Stimulated activated CD4-positive, alpha-beta T cell treated with anti-CD3 and anti-CD28 coated beads, Interleukin-12 subunit alpha, Interleukin-12 subunit beta, amount 100 ng/mL, for 4 hours (primary cell): ENCODE results near the gene DNAJC13.

Experiments used
- DNase-seq: peaks from one replicate; pipeline ENCODE4 v3.0.0-alpha.2; 2020

DNAJC13 gene

DNA sequence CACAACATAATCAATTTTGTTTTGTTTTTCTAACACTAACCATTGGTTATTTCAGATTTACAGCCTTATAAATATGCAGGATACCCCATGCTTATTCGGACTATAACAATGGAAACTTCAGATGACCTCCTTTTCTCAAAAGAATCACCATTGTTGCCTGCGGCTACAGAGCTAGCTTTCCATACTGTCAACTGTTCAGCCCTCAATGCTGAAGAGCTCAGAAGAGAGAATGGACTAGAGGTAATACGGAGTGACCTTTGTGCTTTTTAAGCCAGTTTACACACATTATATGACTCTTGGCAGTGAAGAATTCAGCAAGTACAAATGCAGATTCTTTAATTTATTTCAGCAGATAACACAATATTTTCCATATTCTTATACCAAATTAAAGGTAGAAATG lies 81.8 kb downstream of the DNAJC13 start:
- DNase-seq: no peak

DNA sequence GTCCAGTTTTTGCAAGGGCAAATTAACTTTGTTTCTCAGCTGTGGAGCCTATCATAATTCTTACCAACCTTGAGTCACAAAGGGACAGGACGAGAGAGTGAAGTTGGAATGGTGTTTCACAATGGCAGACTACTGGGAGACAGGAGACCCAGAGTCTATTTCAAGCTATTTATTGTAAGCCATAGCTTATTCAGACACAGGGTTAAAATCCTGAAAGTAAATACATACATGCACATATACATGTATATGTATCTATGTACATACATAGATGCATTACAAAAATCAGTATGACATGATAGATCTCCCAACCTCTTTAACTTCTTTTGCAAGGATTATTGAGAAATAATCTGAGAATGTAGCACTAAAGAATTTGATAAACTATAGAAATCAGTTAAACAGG lies 86.3 kb downstream of the DNAJC13 start:
- DNase-seq: no peak

DNA sequence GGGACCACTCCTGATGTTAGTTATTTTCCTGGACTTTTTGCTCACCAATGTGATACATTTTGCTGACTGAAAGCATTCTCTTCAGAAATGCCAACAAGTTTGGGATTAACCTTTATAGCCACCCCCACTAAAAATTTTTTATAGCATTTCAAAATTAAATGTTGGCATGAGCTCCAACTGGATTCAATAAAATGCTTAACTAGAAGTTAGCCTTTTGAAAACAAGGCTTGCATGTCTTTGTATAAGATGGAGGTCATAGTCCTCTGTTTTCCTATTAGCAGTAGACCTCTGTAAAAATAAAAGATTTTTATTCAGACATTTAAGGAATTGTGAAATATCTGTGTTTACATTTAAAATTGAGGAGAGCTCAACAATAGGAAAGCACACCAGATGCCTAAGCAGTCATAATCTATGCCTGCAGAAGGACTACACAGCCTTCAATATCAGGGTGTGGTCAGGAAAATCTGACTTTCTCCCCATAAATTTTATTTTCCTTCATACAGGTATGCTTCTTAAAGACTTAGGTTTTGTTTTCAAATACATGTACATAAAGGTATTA lies 87.2 kb downstream of the DNAJC13 start:
- DNase-seq: no peak

DNA sequence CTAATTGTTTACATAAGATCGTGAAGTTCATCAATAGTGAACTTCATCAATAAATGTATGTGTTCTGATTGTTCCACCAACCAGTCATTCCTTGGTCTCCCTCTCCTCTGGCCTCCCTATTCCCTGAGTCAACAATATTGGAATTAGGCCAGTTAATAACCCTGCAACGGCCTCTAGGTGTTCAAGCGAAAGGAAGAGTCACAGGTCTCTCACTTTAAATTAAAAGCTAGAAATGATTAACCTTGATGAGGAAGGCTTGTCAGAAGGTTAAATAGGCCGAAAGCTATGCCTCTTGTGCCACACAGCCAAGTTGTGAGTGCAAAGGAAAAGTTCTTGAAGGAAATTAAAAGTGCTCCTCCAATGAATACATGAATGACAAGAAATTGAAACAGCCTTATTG lies 90.4 kb downstream of the DNAJC13 start:
- no peak for DNase-seq

DNA sequence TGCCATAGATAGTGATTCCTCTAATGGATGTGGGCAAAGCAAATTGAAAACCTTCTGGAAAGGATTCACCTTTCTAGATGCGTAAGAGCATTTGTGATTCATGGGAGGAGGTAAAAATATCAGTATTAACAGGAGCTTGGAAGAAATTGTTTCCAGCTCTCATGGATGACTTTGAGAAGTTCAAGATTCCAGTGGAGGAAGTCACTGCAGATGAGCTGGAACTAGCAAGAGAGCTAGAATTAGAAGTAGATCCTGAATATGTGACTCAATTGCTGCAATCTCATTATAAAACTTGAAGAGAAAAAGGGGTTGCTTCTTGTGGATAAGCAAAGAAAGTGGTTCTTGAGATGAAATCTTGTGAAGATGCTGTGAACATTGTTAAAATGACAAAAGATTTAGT lies 91.8 kb downstream of the DNAJC13 start:
- no peak for DNase-seq

DNA sequence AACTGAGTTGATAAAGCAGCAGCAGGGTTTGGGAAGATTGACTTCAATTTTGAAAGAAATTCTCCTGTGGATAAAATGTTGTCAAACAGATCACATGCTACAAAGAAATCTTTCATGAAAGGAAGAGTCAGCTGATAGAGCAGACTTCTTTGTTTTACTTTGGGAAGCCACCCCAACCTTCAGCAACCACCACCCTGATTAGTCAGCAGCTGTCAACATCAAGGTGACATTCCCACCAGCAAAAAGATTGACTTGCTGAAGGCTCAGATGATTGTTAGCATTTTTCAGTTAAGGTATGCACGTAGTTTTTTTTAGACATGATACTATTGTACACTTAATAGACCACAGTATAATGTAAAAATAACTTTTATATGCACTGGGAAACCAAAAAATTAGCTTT lies 92.2 kb downstream of the DNAJC13 start:
- DNase-seq: no peak

DNA sequence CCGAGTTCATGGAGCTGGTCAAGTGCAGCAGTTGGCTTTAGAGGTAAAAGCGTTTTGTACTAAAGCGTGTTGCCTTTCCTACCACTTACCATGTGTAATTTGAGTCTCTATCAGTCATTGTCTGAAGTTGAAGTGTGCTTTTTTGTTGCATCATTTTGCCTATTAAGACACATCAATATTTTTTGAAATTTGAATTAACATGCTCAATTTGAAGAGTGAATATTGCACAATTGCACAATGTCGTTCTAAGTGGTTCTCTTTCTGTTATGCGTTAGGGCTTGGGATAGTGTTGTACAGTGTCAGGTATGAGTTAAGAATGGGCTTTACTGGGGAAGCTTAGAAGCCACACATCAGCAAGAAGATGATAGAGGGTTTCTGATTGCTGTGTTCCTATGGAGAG lies 95.8 kb downstream of the DNAJC13 start:
- DNase-seq: no peak

DNA sequence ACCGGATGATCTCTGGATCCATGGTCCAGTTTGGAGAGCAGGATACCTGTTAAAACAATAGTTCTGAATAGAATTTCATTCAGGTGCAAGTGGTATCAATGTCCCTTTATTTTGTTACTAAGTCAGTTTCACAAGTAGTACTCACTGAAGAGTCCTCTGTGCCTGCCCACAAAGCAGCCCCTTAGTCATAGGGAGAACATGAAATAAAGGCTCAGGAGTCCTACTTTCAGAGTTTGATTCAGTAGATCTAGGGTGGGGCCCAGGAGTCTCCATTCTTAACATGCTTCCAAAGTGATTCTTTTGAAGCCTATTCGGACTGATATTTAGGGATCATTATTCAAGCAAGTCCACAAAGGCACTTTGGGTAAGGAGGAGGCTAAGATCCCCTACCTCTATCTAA lies 100.0 kb downstream of the DNAJC13 start:
- DNase-seq: no peak

DNA sequence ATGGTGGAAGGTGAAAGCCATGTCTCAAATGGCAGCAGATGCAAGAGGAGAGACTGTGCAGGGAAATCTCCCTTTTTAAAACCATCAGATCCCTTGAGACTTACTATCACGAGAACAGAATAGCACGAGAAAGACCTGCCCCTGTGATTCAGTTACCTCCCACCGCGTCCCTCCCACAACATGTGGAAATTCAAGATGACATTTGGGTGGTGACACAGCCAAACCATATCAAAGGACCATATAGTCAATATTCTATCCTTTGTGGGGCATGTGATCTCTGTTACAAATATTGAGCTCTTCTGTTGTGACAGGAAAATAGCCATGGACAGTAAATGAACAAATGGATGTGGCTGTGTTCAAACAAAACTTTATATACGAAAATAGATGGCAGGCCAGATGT lies 102.6 kb downstream of the DNAJC13 start:
- DNase-seq: no peak

DNA sequence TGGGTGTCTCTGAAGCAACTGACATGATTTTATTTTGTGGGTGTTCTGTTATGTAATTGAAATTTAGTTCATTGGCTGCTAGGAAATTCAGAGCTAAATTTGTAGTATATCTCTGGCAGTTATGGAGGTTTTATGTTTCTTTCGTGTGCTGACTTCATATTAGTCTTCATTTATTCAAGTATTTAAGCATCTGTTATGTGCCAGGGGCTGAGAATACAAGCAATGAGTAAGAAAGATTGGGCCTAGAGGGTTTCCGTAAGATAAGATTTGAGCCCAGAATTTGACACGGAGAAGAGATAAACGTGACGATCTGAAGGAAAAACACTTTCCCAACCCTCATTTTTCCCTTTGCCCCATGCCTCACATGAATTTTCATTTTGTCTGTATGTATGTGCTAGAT lies 104.6 kb downstream of the DNAJC13 start:
- no peak for DNase-seq

DNA sequence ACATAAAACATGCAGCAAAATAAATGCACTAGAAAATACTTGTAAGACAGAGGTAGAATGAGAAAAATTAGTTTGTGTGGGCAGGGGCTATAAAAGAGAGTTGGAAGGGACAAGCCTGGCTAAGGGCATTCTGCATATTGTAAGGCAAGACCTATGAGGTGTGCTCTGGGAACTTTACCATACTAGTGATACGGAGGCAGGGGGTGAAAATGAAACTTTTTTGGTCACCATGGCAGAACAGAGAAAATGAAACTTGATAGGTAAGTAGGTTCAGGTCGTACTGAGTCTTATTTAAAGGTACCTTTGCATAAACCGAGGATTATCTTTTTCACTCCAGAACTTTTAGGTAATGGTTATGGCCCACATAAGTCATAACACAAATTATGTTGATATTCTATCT lies 105.1 kb downstream of the DNAJC13 start:
- DNase-seq: no peak

DNA sequence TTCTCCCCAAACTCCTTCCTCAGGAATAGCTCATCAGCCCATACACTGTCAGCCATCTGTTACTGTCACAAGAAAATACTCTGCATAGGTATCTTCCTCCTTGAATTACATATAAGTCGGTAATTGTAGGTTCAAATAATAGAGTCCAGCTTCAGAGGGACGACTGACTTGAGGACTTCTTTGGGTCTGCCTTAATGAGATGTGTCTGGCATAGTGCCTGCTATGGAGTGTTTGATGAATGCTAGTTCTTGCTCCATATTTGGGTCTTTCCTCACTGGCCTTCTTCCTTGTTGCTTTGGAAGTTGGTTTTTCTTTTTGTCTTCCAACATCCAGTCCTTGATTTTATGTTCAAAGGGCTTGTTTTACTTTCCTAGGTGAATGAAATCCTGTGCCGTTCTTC lies 113.3 kb downstream of the DNAJC13 start:
- no peak for DNase-seq

DNA sequence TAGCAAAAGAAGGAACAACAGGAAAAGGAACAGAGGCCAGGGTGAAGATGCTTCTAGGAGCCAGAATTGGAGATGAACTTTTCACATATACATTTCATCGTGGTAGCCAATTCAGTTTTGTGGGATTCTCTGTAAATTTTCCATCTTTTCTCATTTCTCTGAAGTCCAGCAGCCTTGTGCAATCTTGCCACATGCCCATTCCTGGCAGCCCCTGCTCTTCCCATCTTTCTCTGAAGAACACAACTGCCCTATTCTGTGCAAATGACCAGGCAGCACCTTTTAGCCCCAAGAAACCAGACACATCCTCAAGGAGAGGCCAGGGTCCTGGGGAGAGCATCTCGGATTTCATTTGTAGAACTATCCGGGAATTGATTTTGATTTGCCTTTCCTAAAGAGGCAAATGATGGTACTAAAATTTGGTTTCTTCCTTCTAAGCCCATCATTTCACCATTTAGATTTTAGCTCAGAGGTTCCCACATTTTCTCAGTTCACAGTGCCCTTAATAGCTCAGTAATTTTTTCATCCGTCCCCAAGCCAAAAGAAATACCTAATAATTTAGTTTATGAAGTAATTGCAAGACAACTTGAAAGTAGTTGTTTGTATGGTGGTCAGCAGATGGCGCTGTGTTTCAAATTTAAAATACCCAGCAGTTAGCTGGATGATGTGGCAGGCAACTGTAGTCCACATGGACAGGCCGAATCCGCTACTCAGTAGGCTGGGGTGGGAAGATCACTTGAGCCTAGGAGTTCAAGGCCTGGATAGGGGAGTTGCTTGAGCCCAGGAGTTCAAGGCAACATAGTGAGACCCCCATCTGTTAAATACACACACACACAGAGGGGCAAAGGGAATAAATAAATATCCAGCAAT lies 118.5 kb downstream of the DNAJC13 start:
- peak; percentile 41 for DNase-seq

DNA sequence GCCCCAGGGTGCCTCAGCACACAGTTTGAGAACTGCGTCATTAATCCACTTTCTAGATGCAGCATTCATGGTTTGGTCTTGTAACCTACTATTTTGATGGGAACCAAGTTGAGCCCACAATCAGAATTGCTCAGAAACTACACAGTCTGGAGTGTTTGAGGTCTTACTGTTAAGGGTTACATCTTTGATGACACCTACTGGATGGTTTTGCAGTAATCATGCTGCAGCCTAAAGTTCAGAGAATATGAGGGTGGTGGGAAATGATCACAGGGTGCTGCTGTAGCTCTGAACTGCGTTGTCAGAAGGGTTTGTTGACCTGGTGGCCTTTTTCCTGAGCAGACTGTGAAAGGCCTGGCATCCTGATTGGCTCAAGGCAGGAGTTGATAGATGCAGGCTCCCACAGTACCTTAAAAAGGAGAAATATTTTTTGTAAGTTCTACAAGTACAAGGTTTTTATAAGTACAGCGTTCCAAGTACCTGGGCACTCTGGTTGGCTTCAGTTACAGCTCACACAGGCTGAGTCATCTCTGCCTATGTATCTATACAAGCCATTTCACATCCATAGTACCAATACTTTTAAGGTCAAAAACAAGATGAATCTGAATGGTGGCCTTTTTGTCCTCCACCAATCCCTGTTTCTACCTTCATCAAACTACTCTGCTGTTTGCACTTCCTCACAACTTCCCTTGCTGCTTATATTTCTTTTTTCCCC lies 119.3 kb downstream of the DNAJC13 start:
- no peak for DNase-seq

DNA sequence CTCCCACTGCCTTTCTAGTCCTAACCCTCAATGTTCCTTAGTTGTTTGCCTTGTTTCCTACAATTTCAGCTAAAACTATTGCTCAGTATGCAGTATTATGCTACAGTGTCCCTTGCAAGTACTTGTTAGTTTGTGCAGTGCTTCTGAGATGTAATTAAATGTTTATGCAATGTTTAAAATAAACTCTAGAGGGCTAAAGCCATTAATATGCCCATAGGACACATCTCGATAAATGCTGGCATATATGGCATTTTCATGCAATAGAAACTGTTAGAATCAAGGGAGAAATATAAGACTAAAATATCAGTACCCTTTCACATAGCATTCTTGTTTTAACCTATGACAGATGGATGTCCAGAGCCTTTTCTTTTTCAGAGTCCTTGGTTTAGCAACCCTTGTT lies 120.0 kb downstream of the DNAJC13 start:
- DNase-seq: no peak

DNA sequence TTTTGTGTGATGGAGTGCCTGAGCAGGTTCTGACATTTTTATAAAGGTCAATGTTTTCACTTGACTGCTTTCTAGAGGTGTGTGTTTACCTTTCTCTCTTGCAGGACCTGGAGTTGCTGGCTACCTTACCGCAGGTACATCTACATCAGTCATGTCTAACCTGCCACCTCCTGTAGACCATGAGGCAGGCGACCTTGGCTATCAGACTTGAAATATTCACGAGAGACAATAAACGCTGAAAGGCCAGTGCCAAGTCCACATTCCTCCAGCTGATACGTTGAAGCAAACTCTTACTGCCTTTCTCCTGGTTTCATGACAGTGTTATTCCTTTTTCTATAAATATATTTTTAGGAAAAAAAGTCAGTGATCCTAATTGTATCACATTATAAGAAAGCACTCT lies 120.8 kb downstream of the DNAJC13 start:
- DNase-seq: no peak

DNA sequence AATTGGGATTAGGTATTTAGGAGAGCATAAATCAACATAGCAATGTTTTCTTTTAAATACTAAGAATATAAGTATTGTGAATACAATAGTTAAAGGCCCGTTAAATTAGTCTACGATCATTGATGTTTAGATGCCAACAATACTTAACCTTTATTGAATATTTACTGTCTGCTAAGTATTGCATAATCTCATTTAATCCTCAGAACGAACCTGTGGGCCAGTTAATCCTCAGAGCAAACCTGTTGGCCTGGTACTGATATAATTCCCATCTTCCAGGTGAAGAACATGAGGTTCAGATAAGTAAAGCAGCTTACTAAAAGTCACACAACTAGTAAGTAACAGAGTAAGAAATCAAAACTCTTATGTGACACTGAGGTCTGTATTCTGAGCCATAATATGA lies 122.4 kb downstream of the DNAJC13 start:
- no peak for DNase-seq

DNA sequence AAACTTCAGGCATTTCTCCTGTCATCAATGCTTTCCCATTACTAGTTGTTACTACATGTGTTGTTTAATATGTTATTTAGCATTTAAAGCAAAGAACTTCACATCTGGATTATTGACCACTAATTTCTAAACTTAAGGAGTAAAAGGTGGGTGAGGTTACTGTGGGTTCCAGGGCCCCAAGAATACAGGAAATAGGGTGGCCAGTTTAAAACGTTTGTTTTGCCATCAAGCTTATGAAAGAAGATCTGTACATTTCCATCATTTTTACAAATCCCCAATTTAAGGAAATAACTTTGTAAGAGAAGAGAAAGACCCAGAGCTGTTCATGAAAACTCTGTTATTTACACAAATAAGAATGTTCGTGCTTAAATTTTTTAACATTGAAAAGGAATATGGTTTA lies 125.3 kb downstream of the DNAJC13 start:
- no peak for DNase-seq

DNA sequence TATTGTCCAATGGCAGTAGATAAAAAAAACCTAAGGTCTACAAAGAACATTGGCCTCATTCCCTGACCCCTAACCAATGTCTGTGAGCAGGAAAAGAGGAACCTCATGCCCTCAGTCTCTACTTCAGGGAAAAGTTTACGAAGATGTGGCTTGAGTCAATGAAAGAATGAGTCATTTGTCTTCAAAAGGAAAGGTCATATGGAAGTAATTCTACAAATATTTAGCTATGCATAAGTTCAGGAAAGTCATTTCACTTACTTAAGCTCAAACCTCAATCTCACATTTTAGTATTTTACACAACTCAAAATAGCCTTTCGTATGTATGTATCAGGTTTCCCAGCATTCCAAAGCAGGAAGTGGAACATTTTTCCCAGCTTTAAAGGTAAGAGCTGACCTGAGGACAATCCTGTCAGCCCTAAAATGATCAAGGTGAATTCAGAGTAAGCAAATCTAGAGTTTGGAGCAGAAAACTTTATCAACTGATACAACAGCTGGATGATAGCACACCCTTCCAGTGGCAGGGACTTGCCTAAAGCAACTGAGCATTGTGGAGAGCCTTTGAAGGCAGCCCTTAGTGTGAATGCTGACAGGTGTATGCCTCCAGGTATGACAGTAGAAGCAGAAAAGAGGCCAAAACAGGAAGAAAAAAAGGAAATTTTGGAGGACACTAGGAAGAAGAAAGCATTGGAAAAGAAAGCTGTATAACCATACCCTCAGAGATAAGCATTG lies 125.9 kb downstream of the DNAJC13 start:
- DNase-seq: no peak

DNA sequence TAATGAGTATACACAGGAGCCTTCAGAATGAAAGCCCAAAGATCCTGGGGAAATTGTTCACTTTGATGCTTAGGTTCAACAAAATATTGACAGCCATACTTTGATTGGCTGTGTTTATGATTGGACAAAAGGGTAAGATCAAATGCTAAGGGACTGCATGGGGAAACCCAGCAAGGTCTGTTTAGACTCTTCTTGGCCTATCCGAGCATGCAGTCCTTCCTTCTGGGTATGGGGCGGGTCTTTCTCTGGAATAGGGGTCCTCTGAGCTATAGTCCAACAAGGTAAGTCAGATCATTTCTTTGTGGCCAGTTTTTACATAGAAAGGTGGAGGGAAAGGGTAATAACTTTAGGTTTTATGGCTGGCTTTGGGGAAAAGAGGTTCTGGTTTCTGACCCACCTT lies 126.8 kb downstream of the DNAJC13 start:
- no peak for DNase-seq

DNA sequence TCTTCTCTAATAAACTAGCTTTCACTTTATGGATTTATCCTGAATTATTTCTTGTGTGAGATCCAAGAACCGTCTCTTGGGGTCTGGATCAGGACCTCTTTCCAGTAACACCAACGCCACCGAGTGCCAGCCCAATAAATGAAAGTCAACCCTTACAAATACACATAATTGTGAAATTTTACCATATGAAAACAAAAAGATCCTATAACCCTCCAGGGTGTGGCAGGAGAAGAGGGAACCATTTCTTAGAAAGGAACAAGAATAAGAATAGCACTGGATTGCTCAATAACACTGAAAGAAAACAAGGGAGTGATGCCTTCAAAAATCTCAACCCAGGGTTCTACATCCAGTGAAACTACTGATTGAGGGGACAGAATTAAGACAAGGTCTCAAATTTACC lies 128.2 kb downstream of the DNAJC13 start:
- DNase-seq: no peak

DNA sequence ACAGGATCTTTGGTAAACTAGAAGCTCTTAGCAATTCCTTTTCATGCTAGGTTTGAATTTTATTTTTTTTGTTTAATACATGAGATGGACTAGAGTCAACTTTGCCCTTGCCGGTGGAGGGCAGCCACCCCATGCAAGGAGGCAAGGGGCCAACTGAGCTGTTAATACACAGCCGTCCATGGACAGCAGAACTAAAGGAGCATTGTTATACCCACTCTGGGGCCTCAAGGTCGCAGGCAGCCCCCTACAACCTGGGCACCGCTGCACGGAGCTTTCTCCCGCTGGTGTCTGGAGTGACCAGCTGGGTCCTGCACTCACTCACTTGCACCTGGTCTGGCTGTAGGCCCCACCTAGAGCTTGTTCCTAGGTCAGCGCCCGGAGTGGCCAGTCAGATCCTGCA lies 131.9 kb downstream of the DNAJC13 start:
- DNase-seq: no peak

DNA sequence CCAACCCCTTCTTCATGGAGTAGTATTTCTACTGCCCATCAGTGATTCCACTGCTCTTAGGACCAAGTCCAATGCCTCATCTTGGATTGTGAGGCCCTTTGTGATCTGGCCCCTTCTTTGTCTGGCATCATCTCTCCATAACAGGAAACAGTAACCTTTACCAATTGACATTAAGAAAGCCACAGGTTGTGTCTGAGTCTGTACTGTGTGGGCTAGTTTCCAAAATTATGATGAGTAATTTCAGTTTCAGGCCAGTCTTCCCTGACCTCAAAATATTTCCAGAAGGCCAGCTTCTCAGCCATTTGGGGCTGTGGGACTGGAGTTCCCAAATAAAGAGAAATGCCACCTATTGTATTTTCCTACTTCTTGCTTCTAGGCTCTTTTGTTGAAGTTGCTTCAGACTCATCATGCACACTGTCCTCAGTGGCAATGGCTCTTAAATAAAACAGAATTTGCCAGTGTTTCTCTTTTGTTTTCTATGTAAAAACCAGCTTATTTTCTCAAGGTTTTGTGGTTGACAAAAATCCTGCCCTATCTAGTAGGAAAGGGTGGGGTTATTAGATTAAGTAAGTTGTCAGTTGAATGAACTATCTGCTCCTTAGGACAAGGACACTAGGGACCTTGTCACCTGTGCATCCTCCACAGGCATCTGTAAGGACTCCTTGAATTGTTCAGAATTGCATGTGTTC lies 132.7 kb downstream of the DNAJC13 start:
- no peak for DNase-seq
